HCT116 (cell line): ENCODE measurements around the gene UBE2V1. TPM values are rescaled to one million over a fixed set of nuclear protein-coding genes. Genes with fewer than 3 reads are reported as not detected.

ENCODE experiments used
- ATAC-seq: fragments of 200-7000 bp; cut with Tn5 transposase; 2 replicates; pipeline ENCODE4 v1.9.1; 2020; ENCODE audit warnings: mild to moderate bottlenecking, moderate library complexity
- BruUV-seq: library from RNA; stranded (reverse); fragments of 400-500 nt; replicated peaks from 2 replicates; lab custom pipeline; 2021; lab: Mats Ljungman, UMichigan
- CTCF ChIA-PET: fragments of 300-600 bp; sonication (Branson Sonifier 250); formaldehyde crosslinking; loops from one replicate; lab custom pipeline; 2021; ENCODE audit warnings: antibody characterized with exemption; lab: Charles Lee
- POLR2A ChIA-PET: fragments of 300-600, 350-600 bp; sonication (Branson Sonifier 250); formaldehyde crosslinking; loops from one replicate; lab custom pipeline; 2021; ENCODE audit warnings: antibody characterized with exemption; lab: Charles Lee
- RAD21 ChIA-PET, 2 experiments: fragments of 300-600 bp; sonication (Branson Sonifier 250); formaldehyde crosslinking; loops; one replicate each; lab custom pipeline; 2023; ENCODE audit warnings: low total read pairs in 2 of 2; ENCODE audit not compliant: uncharacterized antibody in 2 of 2, unreplicated experiment in 2 of 2, low non-redundant PET in 1 of 2; lab: Charles Lee
- DNase-seq: peaks from one replicate; pipeline ENCODE4 v3.0.0-alpha.2; 2010; ENCODE audit warnings: low read depth, low spot score
- H2AFZ ChIP-seq: fragments of 200-600 bp; shearing (Covaris generic), sonication (generic); 2 replicates; pipeline ENCODE4 v1.6.1; 2017; ENCODE audit warnings: low read depth, mixed run types, mixed read lengths, antibody characterized with exemption, low read length; ENCODE audit not compliant: poor library complexity, severe bottlenecking
- H3K27ac ChIP-seq: 2 replicates; pipeline ENCODE4 v1.5.1; 2012; ENCODE audit warnings: low read depth, low read length
- H3K27me3 ChIP-seq: fragments of 200-600 bp; sonication (generic); 2 replicates; pipeline ENCODE4 v1.6.1; 2016; ENCODE audit warnings: mixed run types, low read length, mixed read lengths; ENCODE audit not compliant: insufficient read depth
- H3K36me3 ChIP-seq, 2 experiments: fragments of 200-500 bp in 1 of 2; fragments of 200-600 bp in 1 of 2; sonication (Bioruptor generic) in 1 of 2; sonication (generic) in 1 of 2; 2 replicates each; pipeline versions ENCODE4 v1.5.1 to v1.6.1; 2014 to 2016; ENCODE audit warnings: low read length in 2 of 2, inconsistent platforms in 1 of 2, mixed read lengths in 1 of 2, mixed run types in 1 of 2; ENCODE audit not compliant: insufficient read depth in 2 of 2, control insufficient read depth in 1 of 2
- H3K4me1 ChIP-seq, 2 experiments: fragments of 200-600 bp in 1 of 2; sonication (generic) in 1 of 2; 2 replicates each; pipeline versions ENCODE4 v1.5.1 to v1.6.1; 2012 to 2017; ENCODE audit warnings: low read length in 2 of 2, inconsistent platforms in 1 of 2, mild to moderate bottlenecking in 1 of 2, mixed read lengths in 1 of 2, mixed run types in 1 of 2, moderate library complexity in 1 of 2; ENCODE audit not compliant: insufficient read depth in 2 of 2, control insufficient read depth in 1 of 2
- H3K4me2 ChIP-seq: fragments of 200-600 bp; sonication (generic); 2 replicates; pipeline ENCODE4 v1.6.1; 2017; ENCODE audit warnings: mixed run types, low read length, mixed read lengths
- H3K4me3 ChIP-seq, 2 experiments: fragments of 200-600 bp in 1 of 2; sonication (generic) in 1 of 2; replicated peaks in 1 of 2; 2 replicates each; pipeline ENCODE4 v1.5.1; 2011 to 2016; ENCODE audit warnings: low read length in 2 of 2, control low read depth in 1 of 2, low read depth in 1 of 2, mild to moderate bottlenecking in 1 of 2, mixed read lengths in 1 of 2, mixed run types in 1 of 2
- H3K79me2 ChIP-seq: fragments of 200-600 bp; sonication (generic); 2 replicates; pipeline ENCODE4 v1.6.1; 2017; ENCODE audit warnings: mild to moderate bottlenecking, mixed run types, low read length, moderate library complexity, mixed read lengths; ENCODE audit not compliant: insufficient read depth
- H3K9ac ChIP-seq: fragments of 200-600 bp; sonication (generic); 2 replicates; pipeline ENCODE4 v1.6.1; 2016; ENCODE audit warnings: low read length, mixed read lengths
- H3K9me2 ChIP-seq: fragments of 200-600 bp; sonication (generic), shearing (Covaris generic); 2 replicates; pipeline ENCODE4 v1.6.1; 2017; ENCODE audit warnings: mixed run types, mild to moderate bottlenecking, moderate library complexity; ENCODE audit not compliant: insufficient read depth
- H3K9me3 ChIP-seq, 2 experiments: fragments of 200-500 bp in 1 of 2; fragments of 200-600 bp in 1 of 2; sonication (Bioruptor generic) in 1 of 2; sonication (generic) in 1 of 2; 2 replicates each; pipeline ENCODE4 v1.6.1; 2014 to 2017; ENCODE audit warnings: low read length in 2 of 2, mixed read lengths in 2 of 2, inconsistent platforms in 1 of 2, low read depth in 1 of 2, mild to moderate bottlenecking in 1 of 2, mixed run types in 1 of 2, moderate library complexity in 1 of 2; ENCODE audit not compliant: control insufficient read depth in 1 of 2, insufficient read depth in 1 of 2
- H4K20me1 ChIP-seq: fragments of 200-600 bp; sonication (generic), shearing (Covaris generic); 2 replicates; pipeline ENCODE4 v1.6.1; 2017; ENCODE audit warnings: mixed run types, mild to moderate bottlenecking, moderate library complexity; ENCODE audit not compliant: insufficient read depth
- CBX3 ChIP-seq: IDR thresholded peaks from 2 replicates; pipeline ENCODE4 v1.6.1; 2012; ENCODE audit warnings: low read depth
- CEBPB ChIP-seq: IDR thresholded peaks from 2 replicates; pipeline ENCODE4 v1.6.1; 2012; ENCODE audit warnings: low read depth
- EGR1 ChIP-seq: IDR thresholded peaks from 2 replicates; pipeline ENCODE4 v1.6.1; 2012; ENCODE audit warnings: low read depth
- ELF1 ChIP-seq: IDR thresholded peaks from 2 replicates; pipeline ENCODE4 v1.6.1; 2012; ENCODE audit warnings: low read depth, borderline replicate concordance
- EZH2phosphoT487 ChIP-seq: fragments of 200-600 bp; IDR thresholded peaks from 2 replicates; pipeline ENCODE4 v1.6.1; 2018; ENCODE audit warnings: antibody characterized with exemption, borderline replicate concordance
- FOSL1 ChIP-seq: IDR thresholded peaks from 2 replicates; pipeline ENCODE4 v1.6.1; 2012; ENCODE audit warnings: low read depth
- JUND ChIP-seq: IDR thresholded peaks from 2 replicates; pipeline ENCODE4 v1.6.1; 2012
- POLR2A ChIP-seq: IDR thresholded peaks from 2 replicates; pipeline ENCODE4 v1.7.0; 2011; ENCODE audit warnings: borderline replicate concordance; ENCODE audit not compliant: insufficient read depth, insufficient read length; ENCODE audit errors: extremely low read depth
- POLR2AphosphoS5 ChIP-seq: IDR thresholded peaks from 2 replicates; pipeline ENCODE4 v1.6.1; 2011; ENCODE audit warnings: mild to moderate bottlenecking, low read depth, low read length, moderate library complexity
- RAD21 ChIP-seq: IDR thresholded peaks from 2 replicates; pipeline ENCODE4 v1.6.1; 2012; ENCODE audit warnings: low read depth, mild to moderate bottlenecking
- SIN3A ChIP-seq: IDR thresholded peaks from 2 replicates; pipeline ENCODE4 v1.6.1; 2012; ENCODE audit warnings: low read depth
- SRF ChIP-seq: IDR thresholded peaks from 2 replicates; pipeline ENCODE4 v1.6.1; 2012; ENCODE audit warnings: low read depth
- ZNF274 ChIP-seq: fragments of 200-500 bp; sonication (Bioruptor generic); IDR thresholded peaks from 2 replicates; pipeline ENCODE4 v1.6.1; 2014; ENCODE audit warnings: mild to moderate bottlenecking, low read depth, low read length, inconsistent platforms
- intact Hi-C: fragments of 100-400 bp; cut with micrococcal nuclease; formaldehyde crosslinking; loops from 2 replicates; pipeline ENCODE4 v1.10.0; 2022
- total RNA-seq: library from RNA; stranded (reverse); gene quantifications from one replicate; pipeline ENCODE4 v1.2.1, GENCODE V29; 2021; ENCODE audit not compliant: unreplicated experiment
- TF ChIP-seq, protein P1 (sequence below): IDR thresholded peaks from 2 replicates; pipeline ENCODE4 v1.6.1; 2011; ENCODE audit warnings: mild to moderate bottlenecking, low read length, moderate library complexity; ENCODE audit not compliant: insufficient replicate concordance; ENCODE audit errors: extremely low read depth
- TF ChIP-seq, protein P2 (sequence below): IDR thresholded peaks from 2 replicates; pipeline ENCODE4 v1.6.1; 2012
- TF ChIP-seq, protein P3 (sequence below), 3 experiments: fragments of 200-600 bp in 1 of 3; sonication (generic) in 1 of 3; IDR thresholded peaks in 2 of 3; conservative IDR thresholded peaks in 1 of 3; 2 replicates each; pipeline ENCODE4 v1.5.1; 2012 to 2017; ENCODE audit warnings: low read depth in 2 of 3, low read length in 2 of 3, antibody characterized with exemption in 1 of 3, borderline replicate concordance in 1 of 3, control low read depth in 1 of 3, mild to moderate bottlenecking in 1 of 3, mixed read lengths in 1 of 3, mixed run types in 1 of 3, moderate library complexity in 1 of 3; ENCODE audit not compliant: insufficient read depth in 1 of 3
- TF ChIP-seq, protein P4 (sequence below): IDR thresholded peaks from 2 replicates; pipeline ENCODE4 v1.6.1; 2012

The UBE2V1 gene
- total RNA-seq, 1 experiment from 2014 or later = 114 TPM

DNA sequence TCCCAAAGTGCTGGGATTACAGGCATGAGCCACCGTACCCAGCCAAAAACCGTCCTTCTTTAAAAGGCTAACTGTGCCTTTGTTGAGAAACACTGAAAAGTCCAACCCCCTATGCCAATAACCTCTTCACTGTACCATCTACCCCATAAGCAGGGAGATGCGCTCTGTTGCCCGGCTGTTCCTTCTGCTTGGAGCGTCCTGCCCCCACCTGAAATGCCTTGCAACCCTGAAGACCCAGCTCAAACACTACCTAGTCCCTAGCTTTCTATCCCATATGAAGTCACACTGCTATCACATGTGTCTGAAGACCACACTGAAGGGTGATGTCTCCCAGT lies 27.8 kb downstream of the UBE2V1 start:
- no TSS peak for BruUV-seq
- TF ChIP-seq, protein P1, sequence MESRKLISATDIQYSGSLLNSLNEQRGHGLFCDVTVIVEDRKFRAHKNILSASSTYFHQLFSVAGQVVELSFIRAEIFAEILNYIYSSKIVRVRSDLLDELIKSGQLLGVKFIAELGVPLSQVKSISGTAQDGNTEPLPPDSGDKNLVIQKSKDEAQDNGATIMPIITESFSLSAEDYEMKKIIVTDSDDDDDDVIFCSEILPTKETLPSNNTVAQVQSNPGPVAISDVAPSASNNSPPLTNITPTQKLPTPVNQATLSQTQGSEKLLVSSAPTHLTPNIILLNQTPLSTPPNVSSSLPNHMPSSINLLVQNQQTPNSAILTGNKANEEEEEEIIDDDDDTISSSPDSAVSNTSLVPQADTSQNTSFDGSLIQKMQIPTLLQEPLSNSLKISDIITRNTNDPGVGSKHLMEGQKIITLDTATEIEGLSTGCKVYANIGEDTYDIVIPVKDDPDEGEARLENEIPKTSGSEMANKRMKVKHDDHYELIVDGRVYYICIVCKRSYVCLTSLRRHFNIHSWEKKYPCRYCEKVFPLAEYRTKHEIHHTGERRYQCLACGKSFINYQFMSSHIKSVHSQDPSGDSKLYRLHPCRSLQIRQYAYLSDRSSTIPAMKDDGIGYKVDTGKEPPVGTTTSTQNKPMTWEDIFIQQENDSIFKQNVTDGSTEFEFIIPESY = no peak
- TF ChIP-seq POLR2A = no peak
- no peak for TF ChIP-seq EGR1
- TF ChIP-seq CBX3 = no peak
- TF ChIP-seq FOSL1 = no peak
- TF ChIP-seq CEBPB = no peak
- TF ChIP-seq, protein P2, sequence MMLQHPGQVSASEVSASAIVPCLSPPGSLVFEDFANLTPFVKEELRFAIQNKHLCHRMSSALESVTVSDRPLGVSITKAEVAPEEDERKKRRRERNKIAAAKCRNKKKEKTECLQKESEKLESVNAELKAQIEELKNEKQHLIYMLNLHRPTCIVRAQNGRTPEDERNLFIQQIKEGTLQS = no peak
- no peak for TF ChIP-seq RAD21
- no peak for TF ChIP-seq POLR2AphosphoS5
- TF ChIP-seq ZNF274 = no peak
- TF ChIP-seq ELF1 = no peak
- TF ChIP-seq SRF = no peak
- TF ChIP-seq, protein P3, sequence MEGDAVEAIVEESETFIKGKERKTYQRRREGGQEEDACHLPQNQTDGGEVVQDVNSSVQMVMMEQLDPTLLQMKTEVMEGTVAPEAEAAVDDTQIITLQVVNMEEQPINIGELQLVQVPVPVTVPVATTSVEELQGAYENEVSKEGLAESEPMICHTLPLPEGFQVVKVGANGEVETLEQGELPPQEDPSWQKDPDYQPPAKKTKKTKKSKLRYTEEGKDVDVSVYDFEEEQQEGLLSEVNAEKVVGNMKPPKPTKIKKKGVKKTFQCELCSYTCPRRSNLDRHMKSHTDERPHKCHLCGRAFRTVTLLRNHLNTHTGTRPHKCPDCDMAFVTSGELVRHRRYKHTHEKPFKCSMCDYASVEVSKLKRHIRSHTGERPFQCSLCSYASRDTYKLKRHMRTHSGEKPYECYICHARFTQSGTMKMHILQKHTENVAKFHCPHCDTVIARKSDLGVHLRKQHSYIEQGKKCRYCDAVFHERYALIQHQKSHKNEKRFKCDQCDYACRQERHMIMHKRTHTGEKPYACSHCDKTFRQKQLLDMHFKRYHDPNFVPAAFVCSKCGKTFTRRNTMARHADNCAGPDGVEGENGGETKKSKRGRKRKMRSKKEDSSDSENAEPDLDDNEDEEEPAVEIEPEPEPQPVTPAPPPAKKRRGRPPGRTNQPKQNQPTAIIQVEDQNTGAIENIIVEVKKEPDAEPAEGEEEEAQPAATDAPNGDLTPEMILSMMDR (IDR thresholded peaks at IDR 0.05 in 2 of 3, conservative IDR thresholded peaks at IDR 0.05 in 1 of 3; ENCODE audit: borderline replicate concordance in 1 of 3, insufficient read depth in 1 of 3, low read depth in 2 of 3, low read length in 2 of 3) = no peak
- TF ChIP-seq, protein P4, sequence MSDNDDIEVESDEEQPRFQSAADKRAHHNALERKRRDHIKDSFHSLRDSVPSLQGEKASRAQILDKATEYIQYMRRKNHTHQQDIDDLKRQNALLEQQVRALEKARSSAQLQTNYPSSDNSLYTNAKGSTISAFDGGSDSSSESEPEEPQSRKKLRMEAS = no peak
- TF ChIP-seq SIN3A = no peak
- TF ChIP-seq JUND = no peak
- TF ChIP-seq EZH2phosphoT487 = no peak
- no peak overlapping the region for H3K9ac ChIP-seq
- POLR2A ChIA-PET = no interaction called here
- ATAC-seq (peak; percentile 13), DNase-seq (no peak)
- H3K4me1 ChIP-seq = peaks cover 11 to 29% of the 10 kb centered on the region in 2 experiments
- H3K79me2 ChIP-seq = peaks cover 70% of the 10 kb centered on the region
- H3K4me3 ChIP-seq = no peak overlapping the region
- H3K9me2 ChIP-seq = no peaks in the 10 kb centered on the region
- RAD21 ChIA-PET = interaction anchor here in 1 of 2 experiments (0.6 kb wide), 2 partner anchors 15 to 94 kb away, joined by 3 to 4 read pairs; no protein-coding TSS in a partner anchor
- CTCF ChIA-PET = interaction anchor here (0.6 to 3.2 kb wide), 5 partner anchors 13 to 106 kb away, joined by 3 to 21 read pairs (median 5); no protein-coding TSS in a partner anchor
- H3K27me3 ChIP-seq = no peaks in the 10 kb centered on the region
- no peak overlapping the region for H3K27ac ChIP-seq
- H3K4me2 ChIP-seq = no peak overlapping the region
- no peak overlapping the region for H2AFZ ChIP-seq
- H3K36me3 ChIP-seq = peaks cover 10 to 30% of the 10 kb centered on the region in 2 experiments; a peak in 2 of 4 replicates
- H4K20me1 ChIP-seq = no peaks in the 10 kb centered on the region
- intact Hi-C loops = loop anchor here (1.0 kb wide), 1 partner anchor 106 kb away; no protein-coding TSS in a partner anchor
- H3K9me3 ChIP-seq = no peaks in the 10 kb centered on the region
